ENCODE results near the gene NR3C2. TPM values are rescaled to one million over a fixed set of nuclear protein-coding genes. Genes with fewer than 3 reads are reported as not detected.
A peak's percentile ranks its signal among the peaks of the same experiment; 100 is the strongest.

The NR3C2 gene
- total RNA-seq, 5 donors from 2014 or later (not counting 1 experiment from before 2014, with no cell fraction given): 33.5 to 60.4 (median 34.5) TPM

- ChIA-PET CTCF (no interaction called here), POLR2A (no interaction called here)
- no peaks in the 10 kb centered on the region for H3K4me1 ChIP-seq (ENCODE audit: control insufficient read depth in 1 of 2, extremely low read depth in 1 of 2, insufficient read depth in 2 of 2, low read length in 2 of 2)
- Mint-ChIP-seq H3K27ac (no peak overlapping the region), H3K9me3 (peaks cover 4 to 7% (median 5%) of the 10 kb centered on the region in 3 donors), H3K4me3 (no peak overlapping the region), H3K36me3 (peaks cover 18% of the 10 kb centered on the region), H3K4me1 (peaks cover 23 to 37% (median 24%) of the 10 kb centered on the region in 3 donors), H3K27me3 (no peaks in the 10 kb centered on the region)
- DNase-seq (no peak), ATAC-seq (replicated peaks in 1 of 4) (no peak)
- H3K4me3 ChIP-seq (ENCODE audit: control insufficient read depth in 1 of 2, extremely low read depth in 1 of 2, low read length in 1 of 2): no peak overlapping the region
- no peaks in the 10 kb centered on the region for H3K9me3 ChIP-seq
- no peaks in the 10 kb centered on the region for H3K27me3 ChIP-seq (replicated peaks in 1 of 2; ENCODE audit: control insufficient read depth in 2 of 2, extremely low read depth in 1 of 2, insufficient read depth in 2 of 2, low read length in 1 of 2)
- H3K27ac ChIP-seq (ENCODE audit: low read length): no peak overlapping the region
- H3K36me3 ChIP-seq (ENCODE audit: control insufficient read depth in 2 of 2, extremely low read depth in 1 of 2, insufficient read depth in 1 of 2, low read length in 1 of 2): no peaks in the 10 kb centered on the region
- WGBS (ENCODE audit: insufficient coverage): no CpG with 5 or more reads among the region's 4 CpGs
Observed at GRCh38 chr4:148229028-148229427, 213.2 kb downstream of the NR3C2 start.

- peaks cover 5% of the 10 kb centered on the region for H3K36me3 Mint-ChIP-seq
- no peaks in the 10 kb centered on the region for H3K27me3 Mint-ChIP-seq
- DNase-seq: no peak
Observed at GRCh38 chr4:148227147-148227546, 215.1 kb downstream of the NR3C2 start.

DNA sequence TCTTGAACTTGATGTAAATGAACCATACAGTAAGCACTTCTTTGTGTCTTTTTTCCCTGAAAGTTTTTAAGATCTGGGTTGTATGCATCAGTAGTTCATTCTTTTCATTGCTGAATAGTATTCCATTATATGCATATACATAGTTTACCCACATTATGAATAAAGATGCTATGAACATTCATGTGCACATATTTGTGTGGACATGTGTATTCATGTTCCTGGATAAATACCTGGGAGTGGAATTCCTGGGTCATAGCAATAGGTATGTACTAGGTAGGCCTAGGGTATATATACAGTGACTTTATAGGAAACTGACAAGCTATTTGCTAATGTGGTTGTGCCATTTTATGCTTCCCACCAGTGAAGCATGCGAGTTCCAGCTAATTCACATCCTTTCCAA, 215.9 kb downstream of the NR3C2 start:
- POLR2A ChIA-PET: no interaction called here

More at GRCh38 chr4:148227147-148227546, 215.1 kb downstream of the NR3C2 start:
- Histone ChIP-seq H3K4me3 (ENCODE audit: control insufficient read depth in 1 of 2, extremely low read depth in 1 of 2, low read length in 1 of 2) (no peak overlapping the region), H3K36me3 (ENCODE audit: control insufficient read depth in 2 of 2, extremely low read depth in 1 of 2, insufficient read depth in 1 of 2, low read length in 1 of 2) (no peaks in the 10 kb centered on the region), H3K27me3 (replicated peaks in 1 of 2; ENCODE audit: control insufficient read depth in 2 of 2, extremely low read depth in 1 of 2, insufficient read depth in 2 of 2, low read length in 1 of 2) (no peaks in the 10 kb centered on the region), H3K27ac (ENCODE audit: low read length) (no peak overlapping the region), H3K9me3 (no peaks in the 10 kb centered on the region), H3K4me1 (ENCODE audit: control insufficient read depth in 1 of 2, extremely low read depth in 1 of 2, insufficient read depth in 2 of 2, low read length in 2 of 2) (no peaks in the 10 kb centered on the region)
- CTCF ChIA-PET: interaction anchor here in 1 of 2 donors (0.5 kb wide), 1 partner anchor 78 kb away, joined by 3 read pairs; no protein-coding TSS in a partner anchor
- H3K4me1 Mint-ChIP-seq: peaks cover 10 to 37% (median 24%) of the 10 kb centered on the region in 3 donors
- WGBS (ENCODE audit: insufficient coverage): 100% methylated on average over 1 of the region's 5 CpGs
- H3K9me3 Mint-ChIP-seq: no peaks in the 10 kb centered on the region
- POLR2A ChIA-PET: no interaction called here
- no peak overlapping the region for H3K27ac Mint-ChIP-seq
- no peak for ATAC-seq (replicated peaks in 1 of 4)
- no peak overlapping the region for H3K4me3 Mint-ChIP-seq

DNA sequence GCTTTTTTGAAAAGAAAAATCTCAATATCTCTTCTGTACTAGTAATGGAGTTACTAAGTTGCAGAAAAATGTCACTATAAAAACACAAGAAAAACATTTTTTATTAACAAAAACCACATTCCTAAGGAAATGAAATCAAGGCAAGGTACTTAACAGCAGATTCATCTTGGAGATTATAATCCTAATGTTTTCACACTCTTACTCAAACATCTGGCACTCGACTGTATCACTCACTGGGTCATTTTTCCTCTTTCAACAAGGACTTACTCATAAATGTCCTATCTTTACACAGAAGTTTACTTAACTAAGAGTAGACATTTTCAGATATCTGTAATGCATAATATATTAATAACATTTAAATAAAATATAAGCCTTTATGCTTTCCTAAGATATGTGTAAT, 216.6 kb downstream of the NR3C2 start:
- ATAC-seq (replicated peaks in 1 of 4) (no peak), DNase-seq (no peak)
- Histone ChIP-seq H3K36me3 (ENCODE audit: control insufficient read depth in 2 of 2, extremely low read depth in 1 of 2, insufficient read depth in 1 of 2, low read length in 1 of 2) (no peaks in the 10 kb centered on the region), H3K27me3 (replicated peaks in 1 of 2; ENCODE audit: control insufficient read depth in 2 of 2, extremely low read depth in 1 of 2, insufficient read depth in 2 of 2, low read length in 1 of 2) (no peaks in the 10 kb centered on the region), H3K27ac (ENCODE audit: low read length) (no peak overlapping the region), H3K4me1 (ENCODE audit: control insufficient read depth in 1 of 2, extremely low read depth in 1 of 2, insufficient read depth in 2 of 2, low read length in 2 of 2) (no peaks in the 10 kb centered on the region), H3K4me3 (ENCODE audit: control insufficient read depth in 1 of 2, extremely low read depth in 1 of 2, low read length in 1 of 2) (no peak overlapping the region), H3K9me3 (no peaks in the 10 kb centered on the region)
- ChIA-PET CTCF (interaction anchor here in 1 of 2 donors (0.7 kb wide), 1 partner anchor 165 kb away, joined by 3 read pairs; no protein-coding TSS in a partner anchor), POLR2A (no interaction called here)
- no peaks in the 10 kb centered on the region for H3K27me3 Mint-ChIP-seq
- no peak overlapping the region for H3K4me3 Mint-ChIP-seq
- H3K27ac Mint-ChIP-seq: no peak overlapping the region
- no peaks in the 10 kb centered on the region for H3K9me3 Mint-ChIP-seq
- peaks cover 5 to 35% (median 20%) of the 10 kb centered on the region in 3 donors for H3K4me1 Mint-ChIP-seq
- no CpG with 5 or more reads among the region's 1 CpG for WGBS (ENCODE audit: insufficient coverage)
- H3K36me3 Mint-ChIP-seq: no peaks in the 10 kb centered on the region

More for the DNA sequence above, 215.9 kb downstream of the NR3C2 start:
- no peaks in the 10 kb centered on the region for H3K36me3 ChIP-seq (ENCODE audit: control insufficient read depth in 2 of 2, extremely low read depth in 1 of 2, insufficient read depth in 1 of 2, low read length in 1 of 2)
- no peaks in the 10 kb centered on the region for H3K4me1 ChIP-seq (ENCODE audit: control insufficient read depth in 1 of 2, extremely low read depth in 1 of 2, insufficient read depth in 2 of 2, low read length in 2 of 2)
- no peaks in the 10 kb centered on the region for H3K9me3 ChIP-seq
- no peaks in the 10 kb centered on the region for H3K27me3 ChIP-seq (replicated peaks in 1 of 2; ENCODE audit: control insufficient read depth in 2 of 2, extremely low read depth in 1 of 2, insufficient read depth in 2 of 2, low read length in 1 of 2)
- no CpG with 5 or more reads among the region's 1 CpG for WGBS (ENCODE audit: insufficient coverage)
- H3K36me3 Mint-ChIP-seq: no peaks in the 10 kb centered on the region
- H3K4me1 Mint-ChIP-seq: peaks cover 5 to 33% (median 20%) of the 10 kb centered on the region in 3 donors
- no peak overlapping the region for H3K4me3 ChIP-seq (ENCODE audit: control insufficient read depth in 1 of 2, extremely low read depth in 1 of 2, low read length in 1 of 2)
- CTCF ChIA-PET: no interaction called here
- H3K27ac Mint-ChIP-seq: no peak overlapping the region
- H3K27ac ChIP-seq (ENCODE audit: low read length): no peak overlapping the region
- no peak for DNase-seq
- no peaks in the 10 kb centered on the region for H3K9me3 Mint-ChIP-seq
- no peaks in the 10 kb centered on the region for H3K27me3 Mint-ChIP-seq
- H3K4me3 Mint-ChIP-seq: no peak overlapping the region
- ATAC-seq (replicated peaks in 1 of 4): no peak

GRCh38 chr4:148224476-148224875, 217.7 kb downstream of the NR3C2 start:
- no peak for DNase-seq
- ChIA-PET POLR2A (interaction anchor here in 1 of 2 donors (0.7 kb wide), 1 partner anchor 27 kb away, joined by 3 read pairs; no protein-coding TSS in a partner anchor), CTCF (interaction anchor here (0.5 to 1.0 kb wide), 5 partner anchors 11 to 187 kb away, joined by 3 to 4 read pairs (median 3); no protein-coding TSS in a partner anchor)
- Histone ChIP-seq H3K9me3 (no peaks in the 10 kb centered on the region), H3K4me3 (ENCODE audit: control insufficient read depth in 1 of 2, extremely low read depth in 1 of 2, low read length in 1 of 2) (no peak overlapping the region), H3K27me3 (replicated peaks in 1 of 2; ENCODE audit: control insufficient read depth in 2 of 2, extremely low read depth in 1 of 2, insufficient read depth in 2 of 2, low read length in 1 of 2) (no peaks in the 10 kb centered on the region), H3K27ac (ENCODE audit: low read length) (no peak overlapping the region), H3K4me1 (ENCODE audit: control insufficient read depth in 1 of 2, extremely low read depth in 1 of 2, insufficient read depth in 2 of 2, low read length in 2 of 2) (no peaks in the 10 kb centered on the region), H3K36me3 (ENCODE audit: control insufficient read depth in 2 of 2, extremely low read depth in 1 of 2, insufficient read depth in 1 of 2, low read length in 1 of 2) (no peaks in the 10 kb centered on the region)
- WGBS (ENCODE audit: insufficient coverage): 50% methylated on average over 1 of the region's 3 CpGs
- H3K9me3 Mint-ChIP-seq: no peaks in the 10 kb centered on the region
- no peaks in the 10 kb centered on the region for H3K27me3 Mint-ChIP-seq
- H3K4me3 Mint-ChIP-seq: no peak overlapping the region
- H3K27ac Mint-ChIP-seq: peak overlapping the region in 1 of 2 donors; percentile 9
- peaks cover 5% of the 10 kb centered on the region for H3K36me3 Mint-ChIP-seq
- no peak for ATAC-seq (replicated peaks in 1 of 4)
- peaks cover 5 to 28% (median 17%) of the 10 kb centered on the region in 3 donors for H3K4me1 Mint-ChIP-seq

GRCh38 chr4:148222991-148223660, 219.1 kb downstream of the NR3C2 start:
- ATAC-seq (replicated peaks in 1 of 4): no peak
- no peak for DNase-seq
- no peaks in the 10 kb centered on the region for H3K9me3 ChIP-seq
- H3K36me3 ChIP-seq (ENCODE audit: control insufficient read depth in 2 of 2, extremely low read depth in 1 of 2, insufficient read depth in 1 of 2, low read length in 1 of 2): no peaks in the 10 kb centered on the region
- WGBS (ENCODE audit: insufficient coverage): 94% methylated on average over 2 of the region's 8 CpGs
- H3K4me1 Mint-ChIP-seq: peaks cover 12 to 37% (median 25%) of the 10 kb centered on the region in 3 donors
- H3K9me3 Mint-ChIP-seq: peaks cover 0 to 3% (median 2%) of the 10 kb centered on the region in 3 donors
- peaks cover 5% of the 10 kb centered on the region for H3K36me3 Mint-ChIP-seq
- H3K4me1 ChIP-seq (ENCODE audit: control insufficient read depth in 1 of 2, extremely low read depth in 1 of 2, insufficient read depth in 2 of 2, low read length in 2 of 2): no peaks in the 10 kb centered on the region
- no peaks in the 10 kb centered on the region for H3K27me3 ChIP-seq (replicated peaks in 1 of 2; ENCODE audit: control insufficient read depth in 2 of 2, extremely low read depth in 1 of 2, insufficient read depth in 2 of 2, low read length in 1 of 2)
- H3K27ac ChIP-seq (ENCODE audit: low read length): no peak overlapping the region
- no peak overlapping the region for H3K27ac Mint-ChIP-seq
- ChIA-PET POLR2A (interaction anchor here in 1 of 2 donors (0.5 to 0.6 kb wide), 2 partner anchors 220 to 244 kb away, joined by 8 to 9 read pairs; no protein-coding TSS in a partner anchor), CTCF (interaction anchor here in 1 of 2 donors (0.7 kb wide), 1 partner anchor 59 kb away, joined by 3 read pairs; no protein-coding TSS in a partner anchor)
- no peak overlapping the region for H3K4me3 ChIP-seq (ENCODE audit: control insufficient read depth in 1 of 2, extremely low read depth in 1 of 2, low read length in 1 of 2)
- no peak overlapping the region for H3K4me3 Mint-ChIP-seq
- no peaks in the 10 kb centered on the region for H3K27me3 Mint-ChIP-seq
